Left lobe of liver (tissue), 2 donors: ENCODE results near the gene GALNT11. TPM values are rescaled to one million over a fixed set of nuclear protein-coding genes. Genes with fewer than 3 reads are reported as not detected.

ENCODE experiments used
- ATAC-seq: fragments of 200-7000 bp; cut with Tn5 transposase; one replicate; pipeline ENCODE4 v1.9.1; 2020; ENCODE audit warnings: mild to moderate bottlenecking, moderate library complexity
- DNase-seq: peaks from one replicate; pipeline ENCODE4 v3.0.0-alpha.2; 2020; ENCODE audit warnings: low spot score
- total RNA-seq: library from RNA; stranded (reverse); gene quantifications from one replicate; pipeline ENCODE4 v1.2.1, GENCODE V29; 2021
- donor health status: DM: no; HTN: no; CAD: no; lungs with moderate emphysema.
- donor health status: DM: no; HTN: yes; CAD: no.

The GALNT11 gene
- total RNA-seq, 1 donor from 2014 or later, result 13.2 TPM

DNA sequence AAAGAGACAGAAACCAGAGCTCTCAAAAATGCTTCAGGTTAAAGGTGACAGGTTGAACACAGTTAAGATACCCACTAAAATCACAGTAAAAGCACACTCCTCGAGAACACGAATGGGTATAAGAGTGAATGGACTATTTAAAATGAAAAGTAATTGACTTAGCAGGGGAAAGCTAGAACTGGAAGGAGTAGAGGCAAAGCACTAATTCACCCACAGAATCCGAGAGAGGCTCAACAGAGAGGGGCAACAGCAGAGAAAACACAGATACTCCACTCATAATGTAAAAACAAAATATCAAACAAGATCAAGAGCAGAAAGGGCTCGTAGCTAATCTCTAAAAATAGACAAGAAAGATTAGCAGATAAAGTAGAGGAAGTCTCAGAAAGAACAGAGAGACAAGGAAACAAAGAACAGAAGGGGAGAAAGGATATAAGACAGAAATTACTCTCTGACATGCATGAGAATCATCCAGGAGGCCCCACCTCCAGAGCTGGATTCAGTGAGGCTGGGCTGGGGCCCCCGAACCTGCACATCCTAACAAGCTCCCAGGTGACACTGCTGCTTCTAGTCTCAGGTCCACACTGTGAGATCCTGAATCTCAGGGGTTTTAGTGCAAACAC lies 117.6 kb downstream of the GALNT11 start:
- ATAC-seq, result no peak
- DNase-seq, result no peak

DNA sequence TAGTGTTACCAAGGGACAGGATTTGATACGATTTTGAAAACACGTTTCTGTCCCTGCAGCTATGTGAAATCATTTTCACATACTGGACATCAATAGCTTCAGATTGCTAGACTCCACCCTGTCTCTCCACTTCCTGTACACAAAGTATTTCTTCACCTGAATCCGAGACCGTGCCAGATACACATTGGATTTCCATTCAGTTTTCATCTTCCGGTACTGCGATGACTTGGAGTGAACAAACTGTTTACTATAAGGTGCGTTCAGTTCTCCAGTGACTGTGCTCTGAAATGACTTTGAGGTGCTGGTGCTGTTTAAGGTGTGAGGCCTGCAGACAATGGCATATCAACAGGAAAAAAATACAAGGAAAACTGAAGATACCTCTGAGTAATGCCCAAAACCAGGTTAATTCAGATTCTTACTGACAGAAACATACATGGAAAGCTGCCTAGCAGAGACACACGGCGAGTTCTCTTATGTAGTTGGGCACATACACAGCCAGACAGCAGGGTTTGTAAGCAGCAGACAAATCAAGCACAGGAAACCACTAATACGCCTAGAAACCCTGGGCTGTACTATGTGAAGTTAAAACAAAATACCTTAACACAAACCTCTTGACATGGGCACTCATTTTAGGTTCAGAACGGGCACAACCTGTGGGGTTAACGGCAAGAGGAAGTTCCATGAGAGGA lies 119.2 kb downstream of the GALNT11 start:
- ATAC-seq (no peak), DNase-seq (no peak)

DNA sequence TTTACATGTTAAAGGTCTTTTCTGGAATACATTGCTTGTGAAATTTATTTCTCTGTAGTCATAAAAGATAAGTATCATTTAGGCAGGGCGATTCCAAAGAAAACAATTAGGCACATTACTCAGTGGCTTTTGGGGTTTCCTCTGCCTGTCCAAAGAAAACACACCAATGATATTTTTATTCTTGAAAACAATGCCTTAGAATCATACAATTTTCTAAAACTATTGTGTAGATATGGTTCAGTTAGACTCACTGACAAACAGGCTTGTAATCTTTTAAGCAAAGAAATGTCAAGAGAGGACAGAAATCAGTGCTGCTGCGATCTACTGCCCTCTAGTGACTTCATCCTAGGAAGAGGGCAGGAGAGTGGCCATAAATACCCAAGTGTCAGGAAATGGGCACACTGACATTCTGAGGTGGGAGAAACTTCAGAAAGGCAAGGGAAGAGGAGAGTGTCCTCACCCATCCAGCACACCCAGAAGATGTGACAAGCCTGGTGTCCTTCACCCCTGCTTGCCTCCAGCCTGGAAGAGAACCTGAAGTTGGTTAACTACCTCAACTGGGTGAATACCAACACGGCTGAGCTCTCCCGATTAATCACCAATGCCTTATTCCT lies 120.5 kb downstream of the GALNT11 start:
- ATAC-seq (peak; percentile 91), DNase-seq (no peak)

DNA sequence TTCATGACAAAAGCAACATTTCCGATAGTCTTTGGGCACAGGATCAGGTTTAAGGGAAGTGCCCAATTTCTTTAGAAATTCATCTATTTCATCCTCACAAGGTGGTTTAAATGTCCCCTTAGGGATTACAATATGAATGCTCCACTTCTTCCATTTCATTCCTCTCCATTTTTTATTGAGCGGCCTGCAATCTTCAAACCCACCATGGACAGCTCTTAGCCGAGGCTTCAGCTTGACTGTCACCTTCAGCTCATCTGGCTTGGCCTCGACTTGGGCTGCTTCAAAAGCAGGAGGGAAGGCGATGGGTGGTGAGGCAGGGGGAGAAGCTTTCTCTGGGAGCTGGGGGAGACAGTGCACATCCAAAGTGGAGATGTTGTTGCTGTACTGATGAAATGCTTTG lies 123.2 kb downstream of the GALNT11 start:
- no peak for ATAC-seq
- DNase-seq, result no peak

DNA sequence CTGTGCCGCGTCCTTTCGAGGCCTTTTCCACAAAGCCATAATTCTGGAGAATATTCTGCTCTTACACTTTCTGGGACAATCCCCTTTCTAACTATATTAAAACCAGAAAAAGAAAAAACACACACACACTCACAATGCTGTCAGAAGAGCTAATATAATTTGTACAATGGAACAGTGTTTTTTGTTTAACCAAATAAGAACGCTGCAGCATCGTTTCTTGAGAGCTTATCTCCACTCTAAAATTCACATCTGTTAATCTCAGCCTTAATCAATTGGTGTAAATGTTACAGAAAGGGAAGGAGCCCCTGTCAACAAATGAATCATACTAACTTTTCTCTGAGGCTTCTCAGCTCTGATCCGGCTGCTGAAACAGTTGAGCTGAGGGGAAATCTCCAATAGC lies 123.9 kb downstream of the GALNT11 start:
- DNase-seq (no peak), ATAC-seq (no peak)

DNA sequence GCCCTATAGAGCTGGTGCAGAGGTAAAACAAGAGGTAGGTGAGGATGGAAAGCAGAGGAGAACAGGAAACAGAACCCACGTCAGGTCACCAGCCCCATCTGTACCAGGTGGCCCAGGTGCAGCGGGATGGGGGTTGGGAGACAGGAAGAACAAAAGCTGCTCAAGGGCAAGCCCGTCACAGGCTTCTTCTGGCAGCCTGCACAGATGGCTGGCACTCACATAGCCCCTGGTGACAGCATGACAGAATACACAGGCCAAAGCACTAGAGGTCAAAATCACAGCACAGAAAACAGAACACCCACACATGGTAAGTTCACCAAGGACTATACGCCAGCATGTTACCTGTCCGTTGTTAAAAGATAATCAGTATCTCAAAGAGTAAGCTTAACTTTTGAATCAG lies 126.8 kb downstream of the GALNT11 start:
- no peak for DNase-seq
- no peak for ATAC-seq

DNA sequence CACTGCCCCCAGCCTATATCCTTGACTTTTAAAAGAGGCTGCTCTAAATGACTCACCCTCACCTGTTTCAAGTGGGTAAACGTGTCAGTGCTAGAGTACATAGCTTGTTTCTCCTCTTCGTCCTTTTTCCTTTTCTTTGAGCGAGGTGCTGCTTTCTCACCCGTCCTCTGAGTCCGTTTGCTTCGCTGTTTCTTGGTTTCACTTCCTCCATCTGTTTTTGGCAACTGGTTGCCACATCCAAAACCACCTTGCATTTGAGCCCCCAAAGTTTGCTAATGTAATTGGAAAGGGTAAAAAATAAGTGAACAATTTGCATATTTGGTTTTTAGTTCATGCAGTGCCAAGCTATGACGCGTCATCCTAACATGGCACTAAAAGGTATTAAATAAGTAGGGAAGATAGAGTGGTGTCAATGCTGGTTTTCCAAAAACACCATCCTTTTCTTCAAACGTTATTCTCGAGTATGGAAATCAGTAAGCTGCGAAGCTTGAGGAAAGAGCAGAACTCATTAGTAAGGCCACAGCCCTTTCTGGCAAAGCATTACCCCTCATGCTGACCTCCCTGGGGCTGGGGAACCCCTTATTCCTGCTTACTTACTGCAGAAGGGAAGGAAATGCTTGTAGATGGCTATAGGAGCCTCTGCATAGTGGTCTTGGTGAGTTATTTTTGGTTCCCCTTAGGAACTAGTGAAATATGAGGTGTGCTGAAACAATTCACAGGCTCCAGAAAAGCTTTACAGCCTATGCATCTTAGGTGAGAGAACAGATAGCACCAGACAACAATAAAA lies 133.5 kb downstream of the GALNT11 start:
- DNase-seq, result no peak

DNA sequence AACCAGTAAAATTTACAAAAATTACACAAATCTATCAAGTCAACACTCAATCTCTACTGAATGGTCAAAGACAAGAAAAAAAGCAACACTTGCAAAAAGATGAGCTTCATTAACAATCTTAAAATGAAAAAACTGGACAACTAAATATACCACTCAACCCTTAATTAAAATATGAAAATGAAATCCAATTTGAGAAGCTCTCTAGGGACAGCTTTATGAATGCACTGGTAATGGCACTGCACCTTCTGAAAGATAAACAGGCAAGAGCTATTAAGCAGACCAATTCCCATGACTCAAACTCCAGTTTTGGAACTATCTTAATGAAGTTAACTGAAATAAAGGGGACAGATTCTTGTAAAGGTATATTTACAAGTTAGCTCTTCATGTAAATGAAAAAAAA lies 135.7 kb downstream of the GALNT11 start:
- DNase-seq, result no peak
- no peak for ATAC-seq

More for the DNA sequence above, 133.5 kb downstream of the GALNT11 start:
- ATAC-seq, result no peak

DNA sequence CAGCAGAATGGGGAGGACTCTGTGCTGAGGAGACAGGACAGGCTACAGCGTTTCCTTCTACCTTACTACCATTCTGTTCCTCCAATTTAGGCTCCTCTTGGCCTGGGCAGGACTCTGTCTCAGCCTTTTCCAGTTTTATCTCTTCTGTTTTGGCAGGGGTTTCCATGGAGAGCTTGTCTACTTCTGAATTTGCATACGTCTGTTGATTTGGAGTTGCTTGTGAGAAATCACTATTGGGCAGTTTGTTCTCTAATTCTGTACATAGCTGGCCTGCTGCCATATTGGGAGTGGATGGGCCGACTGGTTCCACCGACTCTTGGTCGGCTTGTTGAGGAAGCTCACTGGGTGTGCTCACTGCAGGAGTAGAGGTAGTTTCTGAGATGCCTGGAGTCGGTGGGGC lies 136.8 kb downstream of the GALNT11 start:
- ATAC-seq (peak; percentile 13), DNase-seq (no peak)

Other genes with a start within 250 kb of the GALNT11 start
- 43.4 TPM for gene PRKAG2, start 148.6 kb upstream of the GALNT11 start, total RNA-seq
- not detected for gene GALNTL5, start 69.2 kb upstream of the GALNT11 start, total RNA-seq